Measurements from ENCODE around the gene INPPL1.

- TF ChIP-seq FOXM1 (IDR thresholded peaks at IDR 0.05; ENCODE audit: borderline replicate concordance) (no peak), FOXK2 (IDR thresholded peaks at IDR 0.05) (no peak), PKNOX1 (IDR thresholded peaks at IDR 0.05) (no peak), HDGF (IDR thresholded peaks at IDR 0.05; ENCODE audit: borderline replicate concordance) (no peak), ELF4 (IDR thresholded peaks at IDR 0.05) (no peak), SP1 (IDR thresholded peaks at IDR 0.05) (no peak), FOXA1 (IDR thresholded peaks at IDR 0.05) (no peak), SUZ12 (IDR thresholded peaks at IDR 0.05) (no peak), BHLHE40 (IDR thresholded peaks at IDR 0.05; ENCODE audit: borderline replicate concordance) (no peak), L3MBTL2 (conservative IDR thresholded peaks at IDR 0.05) (no peak), ARNT (IDR thresholded peaks at IDR 0.05) (no peak), TARDBP (IDR thresholded peaks at IDR 0.05) (no peak)
These were observed 20.8 kb downstream of the INPPL1 start for GRCh38 chr11:72245263-72245816.

Data from HEK293T (cell line).